ENCODE measurements around the gene SPCS1. TPM values are rescaled to one million over a fixed set of nuclear protein-coding genes. Genes with fewer than 3 reads are reported as not detected.

The SPCS1 gene
- total RNA-seq, 1 experiment from 2014 or later, result 124 TPM

DNA sequence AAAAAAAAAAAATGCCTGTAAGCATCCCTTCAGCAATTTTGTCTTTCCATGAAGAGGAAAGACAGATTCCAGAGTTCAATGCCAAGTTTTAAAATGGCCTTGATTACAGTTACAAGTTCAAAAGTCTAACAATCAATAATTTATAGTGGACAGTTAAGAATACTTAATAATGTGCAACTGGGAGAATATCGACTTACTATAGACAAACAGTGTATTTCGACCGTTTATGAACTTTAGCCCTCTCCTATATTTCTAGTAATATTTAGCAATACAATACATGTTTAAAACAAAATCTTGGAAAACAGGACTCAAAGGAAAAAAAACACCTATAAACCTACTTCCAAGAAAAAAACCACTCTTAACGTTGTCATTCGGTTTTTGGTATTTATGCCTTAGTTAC, 21.7 kb upstream of the SPCS1 start:
- Histone ChIP-seq H2AFZ (ENCODE audit: low read depth, low read length, poor library complexity, severe bottlenecking) (no peak overlapping the region), H3K4me1 (ENCODE audit: control insufficient read depth in 1 of 2, insufficient read depth in 2 of 2, low read length in 2 of 2) (peaks cover 13 to 29% of the 10 kb centered on the region in 2 experiments; a peak in 3 of 4 replicates), H3K27me3 (ENCODE audit: insufficient read depth, low read length) (no peaks in the 10 kb centered on the region), H3K9me3 (ENCODE audit: control insufficient read depth in 1 of 2, insufficient read depth in 1 of 2, low read depth in 1 of 2, low read length in 2 of 2) (no peaks in the 10 kb centered on the region), H3K9me2 (ENCODE audit: insufficient read depth) (no peaks in the 10 kb centered on the region), H3K4me3 (replicated peaks in 1 of 2; ENCODE audit: low read depth in 1 of 2, low read length in 2 of 2) (peak overlapping the region in 1 of 2 experiments; percentile 98; a peak in 2 of 4 replicates), H3K4me2 (ENCODE audit: low read length) (peak overlapping the region; percentile 72), H3K79me2 (ENCODE audit: insufficient read depth, low read length) (peaks cover 84% of the 10 kb centered on the region), H3K36me3 (ENCODE audit: control insufficient read depth in 1 of 2, insufficient read depth in 2 of 2, low read length in 2 of 2) (peaks cover 20 to 35% of the 10 kb centered on the region in 2 experiments), H3K9ac (ENCODE audit: low read length) (peak overlapping the region; percentile 97; the same call in 1 of the 2 replicates), H4K20me1 (ENCODE audit: insufficient read depth) (no peaks in the 10 kb centered on the region; the same call in 1 of the 2 replicates), H3K27ac (ENCODE audit: low read depth, low read length) (no peak overlapping the region)
- no TSS peak for BruUV-seq (replicated peaks)
- ChIA-PET CTCF (no interaction called here), RAD21 (ENCODE audit: low non-redundant PET in 1 of 2, low total read pairs in 2 of 2, uncharacterized antibody in 2 of 2, unreplicated experiment in 2 of 2) (no interaction called here), POLR2A (no interaction called here)
- intact Hi-C loops (cut with micrococcal nuclease), result no loop called here
- DNase-seq (ENCODE audit: low read depth, low spot score) (no peak), ATAC-seq (no peak)
- TF ChIP-seq POLR2AphosphoS5 (IDR thresholded peaks at IDR 0.05; ENCODE audit: low read depth, low read length) (no peak), SRF (IDR thresholded peaks at IDR 0.05; ENCODE audit: low read depth) (no peak), ZFX (IDR thresholded peaks at IDR 0.05) (no peak), EGR1 (IDR thresholded peaks at IDR 0.05; ENCODE audit: low read depth) (no peak), CEBPB (IDR thresholded peaks at IDR 0.05; ENCODE audit: low read depth) (no peak), ZNF274 (IDR thresholded peaks at IDR 0.05; ENCODE audit: low read depth, low read length) (no peak), ZBTB33 (IDR thresholded peaks at IDR 0.05; ENCODE audit: extremely low read depth, insufficient replicate concordance, low read length) (no peak), ELF1 (IDR thresholded peaks at IDR 0.05; ENCODE audit: borderline replicate concordance, low read depth) (no peak), EZH2phosphoT487 (IDR thresholded peaks at IDR 0.05; ENCODE audit: borderline replicate concordance) (no peak), POLR2A (IDR thresholded peaks at IDR 0.05; ENCODE audit: borderline replicate concordance, extremely low read depth, insufficient read depth, insufficient read length) (no peak), ATF3 (IDR thresholded peaks at IDR 0.05) (no peak), MAX (IDR thresholded peaks at IDR 0.05) (no peak), RAD21 (IDR thresholded peaks at IDR 0.05; ENCODE audit: low read depth) (no peak), TCF7L2 (IDR thresholded peaks at IDR 0.05; ENCODE audit: borderline replicate concordance, extremely low read depth, insufficient read depth, insufficient read length) (no peak)
- TF ChIP-seq, protein P1, sequence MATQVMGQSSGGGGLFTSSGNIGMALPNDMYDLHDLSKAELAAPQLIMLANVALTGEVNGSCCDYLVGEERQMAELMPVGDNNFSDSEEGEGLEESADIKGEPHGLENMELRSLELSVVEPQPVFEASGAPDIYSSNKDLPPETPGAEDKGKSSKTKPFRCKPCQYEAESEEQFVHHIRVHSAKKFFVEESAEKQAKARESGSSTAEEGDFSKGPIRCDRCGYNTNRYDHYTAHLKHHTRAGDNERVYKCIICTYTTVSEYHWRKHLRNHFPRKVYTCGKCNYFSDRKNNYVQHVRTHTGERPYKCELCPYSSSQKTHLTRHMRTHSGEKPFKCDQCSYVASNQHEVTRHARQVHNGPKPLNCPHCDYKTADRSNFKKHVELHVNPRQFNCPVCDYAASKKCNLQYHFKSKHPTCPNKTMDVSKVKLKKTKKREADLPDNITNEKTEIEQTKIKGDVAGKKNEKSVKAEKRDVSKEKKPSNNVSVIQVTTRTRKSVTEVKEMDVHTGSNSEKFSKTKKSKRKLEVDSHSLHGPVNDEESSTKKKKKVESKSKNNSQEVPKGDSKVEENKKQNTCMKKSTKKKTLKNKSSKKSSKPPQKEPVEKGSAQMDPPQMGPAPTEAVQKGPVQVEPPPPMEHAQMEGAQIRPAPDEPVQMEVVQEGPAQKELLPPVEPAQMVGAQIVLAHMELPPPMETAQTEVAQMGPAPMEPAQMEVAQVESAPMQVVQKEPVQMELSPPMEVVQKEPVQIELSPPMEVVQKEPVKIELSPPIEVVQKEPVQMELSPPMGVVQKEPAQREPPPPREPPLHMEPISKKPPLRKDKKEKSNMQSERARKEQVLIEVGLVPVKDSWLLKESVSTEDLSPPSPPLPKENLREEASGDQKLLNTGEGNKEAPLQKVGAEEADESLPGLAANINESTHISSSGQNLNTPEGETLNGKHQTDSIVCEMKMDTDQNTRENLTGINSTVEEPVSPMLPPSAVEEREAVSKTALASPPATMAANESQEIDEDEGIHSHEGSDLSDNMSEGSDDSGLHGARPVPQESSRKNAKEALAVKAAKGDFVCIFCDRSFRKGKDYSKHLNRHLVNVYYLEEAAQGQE (IDR thresholded peaks at IDR 0.05; ENCODE audit: low read depth), result no peak
